ENCODE results near the gene CTCF.

DNA sequence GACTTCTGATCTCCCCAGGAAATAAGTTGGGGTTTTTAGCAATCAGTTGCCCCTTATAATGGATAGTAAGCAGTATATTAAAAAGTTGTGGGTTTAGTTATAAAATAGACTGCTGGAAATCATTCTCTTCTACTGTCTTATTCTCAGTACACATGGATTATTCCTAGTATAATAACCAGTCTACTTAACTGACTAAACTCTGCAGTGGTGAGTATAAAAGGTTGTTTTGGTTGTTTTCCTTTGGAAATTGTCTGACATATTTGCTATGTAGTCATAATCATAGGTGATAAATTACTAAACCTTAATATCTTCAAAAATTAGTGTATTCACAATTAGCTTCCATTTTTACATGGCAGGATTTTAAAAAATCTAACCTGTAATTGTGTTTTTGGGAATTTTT lies 31.4 kb downstream of the CTCF start:
- TF ChIP-seq, protein P1, sequence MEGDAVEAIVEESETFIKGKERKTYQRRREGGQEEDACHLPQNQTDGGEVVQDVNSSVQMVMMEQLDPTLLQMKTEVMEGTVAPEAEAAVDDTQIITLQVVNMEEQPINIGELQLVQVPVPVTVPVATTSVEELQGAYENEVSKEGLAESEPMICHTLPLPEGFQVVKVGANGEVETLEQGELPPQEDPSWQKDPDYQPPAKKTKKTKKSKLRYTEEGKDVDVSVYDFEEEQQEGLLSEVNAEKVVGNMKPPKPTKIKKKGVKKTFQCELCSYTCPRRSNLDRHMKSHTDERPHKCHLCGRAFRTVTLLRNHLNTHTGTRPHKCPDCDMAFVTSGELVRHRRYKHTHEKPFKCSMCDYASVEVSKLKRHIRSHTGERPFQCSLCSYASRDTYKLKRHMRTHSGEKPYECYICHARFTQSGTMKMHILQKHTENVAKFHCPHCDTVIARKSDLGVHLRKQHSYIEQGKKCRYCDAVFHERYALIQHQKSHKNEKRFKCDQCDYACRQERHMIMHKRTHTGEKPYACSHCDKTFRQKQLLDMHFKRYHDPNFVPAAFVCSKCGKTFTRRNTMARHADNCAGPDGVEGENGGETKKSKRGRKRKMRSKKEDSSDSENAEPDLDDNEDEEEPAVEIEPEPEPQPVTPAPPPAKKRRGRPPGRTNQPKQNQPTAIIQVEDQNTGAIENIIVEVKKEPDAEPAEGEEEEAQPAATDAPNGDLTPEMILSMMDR (conservative IDR thresholded peaks at IDR 0.05) = no peak
- no peak for TF ChIP-seq ZFX (IDR thresholded peaks at IDR 0.05)

All from C4-2B (cell line).